Keratinocyte (primary cell): Measurements from ENCODE around the gene SYNE1. TPM values are rescaled to one million over a fixed set of nuclear protein-coding genes. Genes with fewer than 3 reads are reported as not detected.

Source experiments
- DNase-seq: peaks from one replicate; pipeline ENCODE4 v3.0.0-alpha.2; 2011; ENCODE audit warnings: low read depth, missing footprints, low spot score
- FAIRE-seq: peaks from 2 replicates; lab custom pipeline; 2011; peaks lifted over from hg19 to GRCh38; lab: Jason Lieb, UNC
- H2AFZ ChIP-seq: 2 replicates; pipeline ENCODE4 v1.6.0; 2012; ENCODE audit warnings: low read length, control low read depth, inconsistent platforms; ENCODE audit not compliant: control insufficient read depth
- H3K27ac ChIP-seq: 2 replicates; pipeline ENCODE4 v1.5.1; 2011; ENCODE audit warnings: low read length; ENCODE audit not compliant: control insufficient read depth, insufficient read depth
- H3K27me3 ChIP-seq: 3 replicates; pipeline ENCODE4 v1.6.0; 2011; ENCODE audit warnings: low read length; ENCODE audit not compliant: control insufficient read depth, insufficient read depth; ENCODE audit errors: extremely low read depth
- H3K36me3 ChIP-seq, 2 experiments: 2 replicates in 1 of 2; 3 replicates in 1 of 2; pipeline ENCODE4 v1.5.1; 2011; ENCODE audit warnings: low read length in 2 of 2, mild to moderate bottlenecking in 1 of 2; ENCODE audit not compliant: control insufficient read depth in 2 of 2, insufficient read depth in 2 of 2; ENCODE audit errors: extremely low read depth in 1 of 2
- H3K4me1 ChIP-seq: 3 replicates; pipeline ENCODE4 v1.5.1; 2011; ENCODE audit warnings: low read length; ENCODE audit not compliant: control insufficient read depth, insufficient read depth; ENCODE audit errors: extremely low read depth
- H3K4me2 ChIP-seq: 3 replicates; pipeline ENCODE4 v1.6.0; 2011; ENCODE audit warnings: low read depth, low read length; ENCODE audit not compliant: control insufficient read depth, insufficient read depth; ENCODE audit errors: extremely low read depth
- H3K4me3 ChIP-seq, 3 experiments: fragments of 200-600 bp in 1 of 3; sonication (generic) in 1 of 3; 2 replicates in 2 of 3; 3 replicates in 1 of 3; pipeline ENCODE4 v1.5.1; 2011 to 2016; ENCODE audit warnings: low read length in 3 of 3, mild to moderate bottlenecking in 3 of 3, control low read depth in 2 of 3, inconsistent platforms in 1 of 3, low read depth in 1 of 3, mixed read lengths in 1 of 3, mixed run types in 1 of 3, moderate library complexity in 1 of 3; ENCODE audit not compliant: control insufficient read depth in 2 of 3, insufficient read depth in 2 of 3; ENCODE audit errors: extremely low read depth in 1 of 3
- H3K79me2 ChIP-seq: 2 replicates; pipeline ENCODE4 v1.6.0; 2012; ENCODE audit warnings: low read length; ENCODE audit not compliant: control insufficient read depth, insufficient read depth
- H3K9ac ChIP-seq: 3 replicates; pipeline ENCODE4 v1.6.0; 2011; ENCODE audit warnings: low read length; ENCODE audit not compliant: control insufficient read depth, insufficient read depth; ENCODE audit errors: extremely low read depth
- H3K9me1 ChIP-seq: 3 replicates; pipeline ENCODE4 v1.6.0; 2011; ENCODE audit warnings: low read length; ENCODE audit not compliant: control insufficient read depth, insufficient read depth; ENCODE audit errors: extremely low read depth
- H3K9me3 ChIP-seq: 2 replicates; pipeline ENCODE4 v1.5.1; 2012; ENCODE audit warnings: low read depth, low read length; ENCODE audit not compliant: control insufficient read depth
- H4K20me1 ChIP-seq: 3 replicates; pipeline ENCODE4 v1.6.0; 2011; ENCODE audit warnings: low read length; ENCODE audit not compliant: control insufficient read depth, insufficient read depth; ENCODE audit errors: extremely low read depth
- CTCF ChIP-seq, 3 experiments: IDR thresholded peaks in 1 of 3; conservative IDR thresholded peaks in 1 of 3; optimal IDR thresholded peaks in 1 of 3; 2 replicates in 2 of 3; 3 replicates in 1 of 3; pipeline versions ENCODE3 to v1.5.1; 2011; ENCODE audit warnings: low read length in 3 of 3, mild to moderate bottlenecking in 3 of 3, moderate library complexity in 2 of 3, control low read depth in 1 of 3, inconsistent platforms in 1 of 3; ENCODE audit not compliant: insufficient read depth in 2 of 3; ENCODE audit errors: extremely low read depth in 1 of 3
- EZH2 ChIP-seq: IDR thresholded peaks from one replicate; pipeline ENCODE4 v1.6.1; 2012; ENCODE audit warnings: inconsistent platforms, mild to moderate bottlenecking, low read length, moderate library complexity
- dilution Hi-C: fragments of 300-500 bp; cut with MboI; formaldehyde crosslinking; loops from one replicate; pipeline ENCODE4 v1.7.0; 2020; ENCODE audit warnings: low sequenced_read_pairs; ENCODE audit not compliant: extremely low pct_ligation_motif_present
- polyA plus RNA-seq, 5 experiments: library from polyadenylated mRNA; depleted of rRNA in 3 of 5; stranded (reverse) in 3 of 5; stranded (forward) in 1 of 5; unstranded in 1 of 5; fragments of >200 nt; gene quantifications; 1 replicate in 1 of 5; 2 replicates in 3 of 5; 3 replicates in 1 of 5; pipeline versions ENCODE4 v1.2.1 to v1.2.3, GENCODE V29; 2011 to 2012; ENCODE audit warnings: missing spikeins in 2 of 5, low read depth in 1 of 5, low replicate concordance in 1 of 5

The SYNE1 gene
- polyA plus RNA-seq, 1 donor (not counting 4 experiments of a cell fraction or from before 2014, with no cell fraction given): 4.0 TPM

GRCh38 chr6:152543519-152543918 is 93.6 kb downstream of the SYNE1 start:
- Histone ChIP-seq H3K4me2 (no peak overlapping the region), H2AFZ (no peak overlapping the region), H3K4me1 (no peaks in the 10 kb centered on the region), H3K27me3 (no peaks in the 10 kb centered on the region), H3K9me3 (no peaks in the 10 kb centered on the region), H3K9ac (no peak overlapping the region), H4K20me1 (no peaks in the 10 kb centered on the region), H3K36me3 (no peaks in the 10 kb centered on the region), H3K4me3 (no peak overlapping the region), H3K79me2 (no peaks in the 10 kb centered on the region), H3K27ac (no peak overlapping the region), H3K9me1 (no peaks in the 10 kb centered on the region)
- dilution Hi-C loops: no loop called here
- TF ChIP-seq EZH2: no peak
- DNase-seq: no peak
- FAIRE-seq: no peak

- DNase-seq: no peak
- Histone ChIP-seq H3K36me3 (no peaks in the 10 kb centered on the region), H3K27me3 (no peaks in the 10 kb centered on the region), H2AFZ (no peak overlapping the region), H3K9me3 (no peaks in the 10 kb centered on the region), H3K79me2 (no peaks in the 10 kb centered on the region), H3K4me3 (no peak overlapping the region), H4K20me1 (no peaks in the 10 kb centered on the region), H3K4me1 (no peaks in the 10 kb centered on the region), H3K27ac (no peak overlapping the region), H3K4me2 (no peak overlapping the region), H3K9me1 (no peaks in the 10 kb centered on the region), H3K9ac (no peak overlapping the region)
- dilution Hi-C loops: no loop called here
- TF ChIP-seq EZH2 (no peak), CTCF (optimal IDR thresholded peaks at IDR 0.05 in 1 of 3, IDR thresholded peaks at IDR 0.05 in 1 of 3, conservative IDR thresholded peaks at IDR 0.05 in 1 of 3; ENCODE audit: extremely low read depth in 1 of 3, insufficient read depth in 2 of 3, low read length in 3 of 3) (no peak)
- FAIRE-seq: no peak
These were observed 96.8 kb downstream of the SYNE1 start for GRCh38 chr6:152540381-152540780.

GRCh38 chr6:152534541-152534940 is 102.6 kb downstream of the SYNE1 start:
- Histone ChIP-seq H3K27ac (no peak overlapping the region), H3K9ac (no peak overlapping the region), H3K4me1 (no peaks in the 10 kb centered on the region), H3K27me3 (no peaks in the 10 kb centered on the region), H3K9me1 (no peaks in the 10 kb centered on the region), H3K79me2 (no peaks in the 10 kb centered on the region), H3K9me3 (no peaks in the 10 kb centered on the region), H3K4me2 (no peak overlapping the region), H4K20me1 (no peaks in the 10 kb centered on the region), H3K36me3 (no peaks in the 10 kb centered on the region), H3K4me3 (no peak overlapping the region), H2AFZ (no peak overlapping the region)
- FAIRE-seq (no peak), DNase-seq (no peak)
- dilution Hi-C loops: no loop called here
- TF ChIP-seq EZH2: no peak
- TF ChIP-seq CTCF (optimal IDR thresholded peaks at IDR 0.05 in 1 of 3, IDR thresholded peaks at IDR 0.05 in 1 of 3, conservative IDR thresholded peaks at IDR 0.05 in 1 of 3; ENCODE audit: extremely low read depth in 1 of 3, insufficient read depth in 2 of 3, low read length in 3 of 3): no peak
